Fibroblast of mammary gland (primary cell): ENCODE results near the gene STN1.

Experiments used
- DNase-seq: peaks from one replicate; pipeline ENCODE4 v3.0.0-alpha.2; 2010; ENCODE audit warnings: low read depth
- H3K4me3 ChIP-seq: 2 replicates; pipeline ENCODE4 v1.5.1; 2011; ENCODE audit warnings: low read depth, mild to moderate bottlenecking, low read length, moderate library complexity; ENCODE audit not compliant: control insufficient read depth
- TF ChIP-seq, protein P1 (sequence below): conservative IDR thresholded peaks from 2 replicates; pipeline ENCODE4 v1.5.1; 2011; ENCODE audit warnings: low read depth, low read length, inconsistent platforms; ENCODE audit not compliant: control insufficient read depth, insufficient read depth

Gene STN1

DNA sequence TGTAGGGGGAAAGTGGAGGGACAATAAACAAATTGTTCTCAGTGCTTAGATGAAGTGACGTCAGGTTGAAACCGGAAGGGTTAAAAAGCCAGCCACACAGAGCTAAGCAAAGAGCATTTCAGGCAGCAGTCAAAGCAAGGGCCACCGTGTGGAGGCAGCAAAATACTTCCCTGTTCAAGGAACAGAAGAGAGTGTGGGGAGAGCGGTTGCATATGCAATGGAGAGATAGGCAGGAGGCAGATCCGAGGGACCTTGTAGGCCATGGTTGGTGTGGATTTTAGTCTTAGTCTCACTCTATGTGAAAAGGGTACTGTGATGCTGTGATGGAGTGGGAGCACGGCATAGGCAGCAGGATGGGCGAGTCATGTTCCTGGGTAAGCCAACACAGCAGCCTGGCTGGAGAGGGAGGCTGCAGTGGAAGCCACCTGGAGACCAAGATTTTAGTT lies 3.8 kb upstream of the STN1 start:
- DNase-seq = no peak
- H3K4me3 ChIP-seq = no peak overlapping the region

DNA sequence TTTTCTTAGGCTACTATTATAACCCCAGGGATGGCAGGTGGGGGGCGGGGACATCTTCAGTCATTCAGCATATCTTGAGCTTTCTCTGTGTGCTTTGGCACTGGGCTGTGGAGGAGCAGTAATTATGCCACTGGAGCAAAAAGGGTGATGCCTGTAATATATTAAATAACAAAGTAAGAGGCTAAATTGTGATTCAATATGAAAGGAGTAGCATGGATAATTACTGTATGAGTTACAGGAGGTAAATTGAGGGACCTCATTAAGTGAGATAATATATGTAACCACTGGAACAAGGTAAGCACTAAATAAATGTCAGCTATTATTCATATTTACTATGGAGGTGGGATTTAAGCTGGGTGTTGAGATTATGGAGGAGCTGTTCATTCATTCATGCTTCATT lies 3.3 kb upstream of the STN1 start:
- DNase-seq = no peak
- TF ChIP-seq, protein P1, sequence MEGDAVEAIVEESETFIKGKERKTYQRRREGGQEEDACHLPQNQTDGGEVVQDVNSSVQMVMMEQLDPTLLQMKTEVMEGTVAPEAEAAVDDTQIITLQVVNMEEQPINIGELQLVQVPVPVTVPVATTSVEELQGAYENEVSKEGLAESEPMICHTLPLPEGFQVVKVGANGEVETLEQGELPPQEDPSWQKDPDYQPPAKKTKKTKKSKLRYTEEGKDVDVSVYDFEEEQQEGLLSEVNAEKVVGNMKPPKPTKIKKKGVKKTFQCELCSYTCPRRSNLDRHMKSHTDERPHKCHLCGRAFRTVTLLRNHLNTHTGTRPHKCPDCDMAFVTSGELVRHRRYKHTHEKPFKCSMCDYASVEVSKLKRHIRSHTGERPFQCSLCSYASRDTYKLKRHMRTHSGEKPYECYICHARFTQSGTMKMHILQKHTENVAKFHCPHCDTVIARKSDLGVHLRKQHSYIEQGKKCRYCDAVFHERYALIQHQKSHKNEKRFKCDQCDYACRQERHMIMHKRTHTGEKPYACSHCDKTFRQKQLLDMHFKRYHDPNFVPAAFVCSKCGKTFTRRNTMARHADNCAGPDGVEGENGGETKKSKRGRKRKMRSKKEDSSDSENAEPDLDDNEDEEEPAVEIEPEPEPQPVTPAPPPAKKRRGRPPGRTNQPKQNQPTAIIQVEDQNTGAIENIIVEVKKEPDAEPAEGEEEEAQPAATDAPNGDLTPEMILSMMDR = no peak
- H3K4me3 ChIP-seq = no peak overlapping the region

More for the DNA sequence above, 3.8 kb upstream of the STN1 start:
- TF ChIP-seq, protein P1 = no peak

DNA sequence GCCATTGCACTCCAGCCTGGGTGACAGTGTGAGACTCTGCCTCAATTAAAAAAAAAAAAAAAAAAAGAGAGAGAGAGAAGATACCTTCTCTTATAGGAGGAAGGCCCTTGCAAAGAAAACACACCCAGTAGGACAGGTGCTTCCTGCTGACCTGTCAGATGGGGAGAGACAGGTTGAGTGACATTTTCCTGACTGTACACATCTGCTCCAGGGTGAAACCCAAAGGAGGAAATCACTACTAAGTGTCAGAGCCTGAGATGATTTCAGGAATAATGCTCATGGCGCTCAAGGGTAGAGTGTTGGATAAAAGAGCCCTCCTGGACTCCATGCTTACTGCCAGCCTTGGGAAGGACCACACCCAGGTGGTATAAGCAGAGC lies 1.7 kb upstream of the STN1 start:
- DNase-seq = no peak
- no peak overlapping the region for H3K4me3 ChIP-seq
- TF ChIP-seq, protein P1 = no peak

DNA sequence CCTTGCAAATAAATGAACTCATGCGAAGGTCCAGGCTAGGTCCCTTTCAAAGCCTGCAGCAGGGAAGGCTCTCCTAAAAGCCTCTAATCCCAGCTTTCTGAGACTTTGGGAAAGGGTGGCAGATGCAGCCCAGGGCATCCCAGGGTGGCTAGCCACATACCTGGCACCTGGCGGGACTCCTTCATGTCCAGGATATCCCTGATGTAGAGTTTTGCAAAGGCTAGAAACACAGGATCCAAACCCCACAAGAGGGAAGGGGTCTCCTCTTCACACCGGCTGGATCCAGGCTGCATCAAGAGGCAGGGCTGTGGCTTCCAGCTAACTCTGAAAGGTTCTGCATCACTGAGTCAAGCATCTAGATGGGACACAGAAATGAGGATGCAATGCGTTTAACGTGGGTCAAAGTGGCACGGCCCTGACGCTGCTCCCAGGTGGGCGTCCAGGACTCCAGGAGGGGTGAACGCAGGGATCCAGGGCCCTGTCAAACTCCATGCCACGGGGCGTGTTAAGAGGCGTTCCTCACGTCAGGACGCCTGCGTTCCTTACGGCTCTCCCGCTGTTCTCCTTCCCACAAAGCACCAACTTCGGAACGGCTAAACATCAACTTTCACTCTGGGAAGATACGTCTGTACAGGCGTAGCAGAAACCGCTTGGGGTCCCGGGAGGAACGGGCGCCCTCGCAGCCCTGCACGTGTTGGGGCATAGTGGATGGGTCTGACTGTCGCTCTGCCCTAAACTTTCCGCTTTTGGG lies 507 bp downstream of the STN1 start:
- H3K4me3 ChIP-seq = peak overlapping the region; percentile 82
- TF ChIP-seq, protein P1 = no peak
- DNase-seq = peak; percentile 62

DNA sequence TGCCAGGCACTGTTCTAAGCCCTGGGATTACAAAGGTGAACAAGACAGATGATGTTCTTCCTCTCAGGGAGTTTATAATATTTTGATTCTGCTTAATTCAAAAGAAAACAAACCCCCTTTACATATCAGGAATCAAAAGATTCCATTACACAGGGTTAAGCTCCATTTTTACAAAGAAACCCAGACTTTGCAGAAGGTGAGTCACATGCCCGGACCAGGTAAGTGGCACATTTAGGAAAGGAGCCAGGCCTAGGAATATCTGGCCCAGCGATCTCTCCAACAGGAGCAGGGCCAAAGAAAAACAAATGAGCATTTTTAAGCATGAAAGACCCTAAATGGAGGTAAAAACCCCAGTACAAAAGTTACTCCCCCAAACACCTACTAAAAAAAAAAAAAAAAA lies 1.1 kb downstream of the STN1 start:
- no peak for DNase-seq
- peak overlapping the region; percentile 82 for H3K4me3 ChIP-seq

DNA sequence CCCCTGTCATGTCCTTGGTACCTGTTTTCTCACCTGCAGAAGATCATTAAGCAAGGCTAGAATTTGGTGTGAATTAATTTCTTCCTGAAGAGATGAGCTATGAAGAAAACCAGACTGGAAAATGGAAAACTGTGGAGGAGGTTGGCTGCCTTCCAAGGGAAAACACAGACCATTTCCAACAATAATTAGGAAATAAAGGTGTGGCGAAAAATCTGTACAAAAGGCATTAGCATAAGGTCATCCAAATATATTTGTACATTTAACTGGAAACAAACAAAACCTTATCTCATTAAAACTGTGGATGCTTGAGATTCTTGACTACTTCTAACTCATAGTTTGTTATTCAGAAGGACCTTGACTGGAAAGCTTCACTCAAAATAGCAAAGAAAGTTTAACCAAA lies 1.7 kb downstream of the STN1 start:
- peak; percentile 28 for DNase-seq
- H3K4me3 ChIP-seq = peak overlapping the region; percentile 82
- TF ChIP-seq, protein P1 = no peak

More for the DNA sequence above, 1.1 kb downstream of the STN1 start:
- TF ChIP-seq, protein P1 = no peak
